Lower leg skin (tissue), 4 donors: ENCODE data around the gene ACAD10. TPM values are rescaled to one million over a fixed set of nuclear protein-coding genes. Genes with fewer than 3 reads are reported as not detected.
A peak's percentile ranks its signal among the peaks of the same experiment; 100 is the strongest.
"Not testable (repeated sequence)": the region's sequence is repeated elsewhere in the genome, so short reads cannot be mapped to it uniquely, and the experiment has no call there.

ENCODE experiments used
- DNase-seq, 2 donors: peaks; one replicate each; pipeline ENCODE4 v3.0.0-alpha.2; 2019; ENCODE audit warnings: low spot score in 2 of 2
- H3K4me3 ChIP-seq: fragments of 200-600 bp; sonication (generic); 2 replicates; pipeline ENCODE4 v1.5.1; 2017; ENCODE audit warnings: mild to moderate bottlenecking, low read depth; ENCODE audit not compliant: poor library complexity, severe bottlenecking
- POLR2A ChIP-seq, 2 donors: fragments of 450-650 bp; IDR thresholded peaks; one replicate each; pipeline ENCODE4 v1.6.1; 2016 to 2017; ENCODE audit warnings: antibody characterized with exemption in 2 of 2, mild to moderate bottlenecking in 1 of 2, moderate library complexity in 1 of 2
- WGBS, 2 donors: methylation state at CpG; one replicate each; pipeline ENCODE4 v1.1.5; 2018; 5-methylcytosine and 5-hydroxymethylcytosine counted together
- intact Hi-C: fragments of 100-400 bp; cut with DNase I; formaldehyde crosslinking; loops from one replicate; pipeline ENCODE4 v1.15.0; 2023; ENCODE audit warnings: low total_unique reads
- total RNA-seq, 4 donors: library from RNA; depleted of rRNA; stranded (reverse); fragments of >200 nt; gene quantifications; one replicate each; pipeline ENCODE4 v1.1.0, GENCODE V29; 2016
- TF ChIP-seq, protein P1 (sequence below), 3 donors: fragments of 450-650 bp; IDR thresholded peaks; one replicate each; pipeline ENCODE4 v1.5.1; 2016; ENCODE audit warnings: antibody characterized with exemption in 3 of 3, mild to moderate bottlenecking in 3 of 3, moderate library complexity in 2 of 3

Gene ACAD10
- total RNA-seq, 4 donors from 2014 or later, result 23.1 to 40.5 (median 24.3) TPM

DNA sequence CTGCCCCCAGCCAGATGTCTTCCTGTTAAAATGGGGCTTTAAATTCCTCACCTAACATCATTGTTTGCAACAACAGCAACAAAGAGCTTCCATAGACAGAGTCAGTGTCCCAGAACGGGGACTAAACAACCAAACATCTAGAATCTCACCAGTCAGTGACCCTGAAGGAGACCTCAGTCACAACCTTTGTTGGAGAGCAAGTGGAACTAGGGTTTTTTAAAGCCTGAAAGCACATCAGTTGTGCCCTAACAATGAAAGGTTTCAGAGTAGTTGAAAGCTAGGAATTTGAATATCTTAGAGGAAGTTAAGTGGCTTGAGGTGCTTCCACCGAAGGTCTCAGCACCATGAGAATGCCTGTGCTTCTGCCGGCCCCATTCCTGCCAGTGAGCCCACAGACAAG, 75.9 kb downstream of the ACAD10 start:
- intact Hi-C loops, result no loop called here
- DNase-seq, result no peak
- WGBS, 2 donors, result 66 to 67% methylated on average over 3 of the region's 3 CpGs
- TF ChIP-seq POLR2A (IDR thresholded peaks at IDR 0.05), result no peak
- TF ChIP-seq, protein P1, sequence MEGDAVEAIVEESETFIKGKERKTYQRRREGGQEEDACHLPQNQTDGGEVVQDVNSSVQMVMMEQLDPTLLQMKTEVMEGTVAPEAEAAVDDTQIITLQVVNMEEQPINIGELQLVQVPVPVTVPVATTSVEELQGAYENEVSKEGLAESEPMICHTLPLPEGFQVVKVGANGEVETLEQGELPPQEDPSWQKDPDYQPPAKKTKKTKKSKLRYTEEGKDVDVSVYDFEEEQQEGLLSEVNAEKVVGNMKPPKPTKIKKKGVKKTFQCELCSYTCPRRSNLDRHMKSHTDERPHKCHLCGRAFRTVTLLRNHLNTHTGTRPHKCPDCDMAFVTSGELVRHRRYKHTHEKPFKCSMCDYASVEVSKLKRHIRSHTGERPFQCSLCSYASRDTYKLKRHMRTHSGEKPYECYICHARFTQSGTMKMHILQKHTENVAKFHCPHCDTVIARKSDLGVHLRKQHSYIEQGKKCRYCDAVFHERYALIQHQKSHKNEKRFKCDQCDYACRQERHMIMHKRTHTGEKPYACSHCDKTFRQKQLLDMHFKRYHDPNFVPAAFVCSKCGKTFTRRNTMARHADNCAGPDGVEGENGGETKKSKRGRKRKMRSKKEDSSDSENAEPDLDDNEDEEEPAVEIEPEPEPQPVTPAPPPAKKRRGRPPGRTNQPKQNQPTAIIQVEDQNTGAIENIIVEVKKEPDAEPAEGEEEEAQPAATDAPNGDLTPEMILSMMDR (IDR thresholded peaks at IDR 0.05), result no peak
- H3K4me3 ChIP-seq, result no peak overlapping the region

- H3K4me3 ChIP-seq, DNase-seq, intact Hi-C loops: not testable (repeated sequence)
- WGBS, 2 donors, result 57 to 64% methylated on average over 10 of the region's 10 CpGs
Observed at GRCh38 chr12:111763552-111763951, 77.7 kb downstream of the ACAD10 start.

DNA sequence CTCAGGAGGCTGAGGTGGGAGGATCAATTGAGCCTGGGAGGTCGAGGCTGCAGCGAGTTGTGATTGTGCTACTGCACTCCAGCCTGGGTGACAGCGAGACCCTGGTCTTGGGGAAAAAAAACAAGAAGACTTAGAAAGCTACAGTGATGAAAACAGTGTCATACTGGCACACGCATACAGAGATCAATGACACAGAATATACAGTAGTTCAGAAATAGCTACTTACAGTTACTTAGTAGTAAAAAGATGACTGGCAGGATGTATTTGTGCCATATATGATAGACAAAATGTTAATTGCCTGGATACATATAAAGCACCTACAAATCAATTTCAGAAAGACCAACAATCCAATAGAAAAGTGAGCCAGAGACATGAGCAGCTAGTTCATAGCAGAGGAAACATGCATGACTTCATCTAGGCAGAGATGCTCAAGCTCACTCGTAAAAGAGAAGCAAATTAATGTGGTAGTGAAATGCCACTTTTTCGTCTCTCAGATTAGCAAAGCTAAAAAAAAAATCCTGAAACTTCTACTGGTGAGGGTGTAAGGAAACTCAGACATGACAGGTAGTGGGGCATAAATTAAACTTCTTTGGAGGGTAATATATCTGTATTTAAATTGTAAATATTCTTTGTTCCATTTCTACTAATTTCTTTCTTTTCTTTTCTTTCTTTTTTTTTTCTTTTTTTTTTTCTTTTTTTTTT, 78.4 kb downstream of the ACAD10 start:
- intact Hi-C loops, result no loop called here
- 65 to 67% methylated on average over 6 of the region's 6 CpGs for WGBS, 2 donors
- DNase-seq, result no peak
- TF ChIP-seq, protein P1 (IDR thresholded peaks at IDR 0.05), result no peak
- H3K4me3 ChIP-seq, result no peak overlapping the region

DNA sequence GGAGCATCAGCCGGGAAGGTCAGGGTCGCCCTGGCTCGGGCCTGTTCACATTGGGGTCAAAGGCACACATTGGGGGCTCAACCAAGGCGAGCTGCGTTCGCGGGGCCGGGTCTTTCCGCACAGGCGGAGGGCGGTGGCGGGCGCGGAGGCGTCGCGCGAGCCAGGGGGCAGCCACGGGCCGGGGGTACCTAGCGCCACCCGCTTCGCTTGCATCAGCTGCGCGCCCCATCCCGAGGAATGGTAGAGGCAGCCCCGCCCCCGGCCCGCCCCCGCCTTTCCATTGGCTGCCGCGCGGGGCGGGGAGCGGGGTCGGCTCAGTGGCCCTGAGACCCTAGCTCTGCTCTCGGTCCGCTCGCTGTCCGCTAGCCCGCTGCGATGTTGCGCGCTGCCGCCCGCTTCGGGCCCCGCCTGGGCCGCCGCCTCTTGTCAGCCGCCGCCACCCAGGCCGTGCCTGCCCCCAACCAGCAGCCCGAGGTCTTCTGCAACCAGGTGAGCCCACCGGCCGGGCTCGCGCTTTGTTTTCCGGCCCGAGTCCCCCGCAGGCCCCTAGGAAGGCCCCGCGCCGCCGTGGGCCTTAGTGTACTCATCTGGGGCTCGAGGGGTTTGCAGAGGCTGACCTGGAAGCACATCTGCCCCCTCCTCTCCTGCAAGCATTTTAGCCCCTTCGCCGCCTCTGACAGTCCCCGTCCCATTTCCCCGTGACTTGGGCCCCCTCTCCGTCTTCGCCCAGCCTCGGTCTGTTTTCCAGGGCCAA, 80.9 kb downstream of the ACAD10 start, which contains the start of gene ALDH2:
Gene ALDH2, plus strand, starts transcription at position 326 of the 754 bp plus-strand sequence. Its CDS starts 50 bp downstream, at position 376.
- intact Hi-C loops, result no loop called here
- TF ChIP-seq, protein P1 (IDR thresholded peaks at IDR 0.05), result no peak
- TF ChIP-seq POLR2A (IDR thresholded peaks at IDR 0.05), result no peak
- peak within 1 kb of the TSS; percentile 71 for H3K4me3 ChIP-seq
- peak in 1 of 2 donors; percentile 94 for DNase-seq
- WGBS, 2 donors, result 1 to 4% methylated on average over 33 to 37 of the region's 73 CpGs

DNA sequence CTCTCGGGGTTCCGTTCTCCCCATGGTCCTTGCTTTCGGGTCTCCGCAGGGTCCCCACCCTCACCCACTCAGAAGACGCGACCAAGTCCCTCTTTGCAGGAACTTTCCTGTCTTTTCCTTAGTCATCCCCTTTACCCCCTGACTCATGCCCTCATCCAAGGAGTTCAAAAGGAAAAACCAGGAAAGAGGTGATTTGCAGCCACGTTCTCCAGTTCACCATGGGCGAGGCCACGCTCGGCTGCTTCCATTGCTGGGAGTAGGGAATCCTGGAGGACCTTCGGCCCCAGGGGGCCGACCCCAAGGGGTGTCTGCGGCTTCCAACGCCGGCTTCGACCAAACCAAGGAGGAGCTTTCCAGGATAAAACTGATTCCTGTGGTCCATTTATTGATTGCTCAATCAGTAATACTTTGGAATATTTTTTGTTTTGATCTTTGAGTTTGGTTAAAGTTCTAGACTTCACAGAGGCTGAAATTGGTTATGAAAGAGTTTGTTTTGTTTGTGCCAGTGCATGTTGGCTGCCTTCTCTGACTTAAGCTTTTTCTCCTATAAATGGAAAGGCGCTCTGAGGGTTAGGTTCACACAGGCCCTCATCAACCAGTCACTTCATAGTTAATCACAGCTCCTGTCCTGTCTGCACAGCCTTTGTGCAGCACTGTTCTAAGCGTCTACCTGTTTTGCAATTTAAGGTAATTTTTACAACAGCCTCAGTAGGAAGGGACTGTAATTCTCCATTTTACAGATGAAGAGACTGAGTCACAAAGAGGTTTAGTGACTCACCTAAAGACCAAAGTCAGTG, 81.7 kb downstream of the ACAD10 start:
- peak overlapping the region; percentile 71 for H3K4me3 ChIP-seq
- intact Hi-C loops, result no loop called here
- no peak for TF ChIP-seq POLR2A (IDR thresholded peaks at IDR 0.05)
- TF ChIP-seq, protein P1 (IDR thresholded peaks at IDR 0.05), result no peak
- DNase-seq, result no peak
- WGBS, 2 donors, result 8 to 10% methylated on average over 18 of the region's 18 CpGs
